SK-N-SH treated with all-trans-retinoic acid at 6 μM for 48 hours (cell line): Measurements from ENCODE around the gene WDR91.

Experiments used
- ATAC-seq: fragments of 200-7000 bp; cut with Tn5 transposase; 3 replicates; pipeline ENCODE4 v1.9.1; 2020; ENCODE audit warnings: mild to moderate bottlenecking, moderate library complexity
- ARNTL ChIP-seq: fragments of 450-650 bp; formaldehyde crosslinking; IDR thresholded peaks from 2 replicates; pipeline ENCODE4 v1.5.0; 2020; ENCODE audit warnings: low read depth, mild to moderate bottlenecking, moderate library complexity, borderline replicate concordance
- BACH2 ChIP-seq: fragments of 250-450 bp; sonication (Bioruptor Pico); IDR thresholded peaks from 2 replicates; pipeline ENCODE4 v1.9.0; 2021; ENCODE audit warnings: mild to moderate bottlenecking, borderline replicate concordance
- CSDC2 ChIP-seq: fragments of 250-450 bp; sonication (Bioruptor Pico); IDR thresholded peaks from 2 replicates; pipeline ENCODE4 v1.5.0; 2020; ENCODE audit warnings: mild to moderate bottlenecking, moderate library complexity
- ESRRG ChIP-seq: fragments of 250-450 bp; sonication (Bioruptor Pico); IDR thresholded peaks from 2 replicates; pipeline ENCODE4 v1.6.1; 2021; ENCODE audit warnings: mild to moderate bottlenecking
- GLIS3 ChIP-seq: fragments of 250-450 bp; sonication (Bioruptor Pico); IDR thresholded peaks from 2 replicates; pipeline ENCODE4 v1.5.0; 2020; ENCODE audit warnings: mild to moderate bottlenecking, moderate library complexity
- ISL1 ChIP-seq: fragments of 250-450 bp; sonication (Bioruptor Pico); IDR thresholded peaks from 2 replicates; pipeline ENCODE4 v2.1.2; 2022; ENCODE audit warnings: mild to moderate bottlenecking, moderate library complexity
- OSR1 ChIP-seq: fragments of 250-450 bp; sonication (Bioruptor Pico); IDR thresholded peaks from 2 replicates; pipeline ENCODE4 v1.8.0; 2022; ENCODE audit warnings: moderate library complexity, mild to moderate bottlenecking, inconsistent platforms
- PATZ1 ChIP-seq: fragments of 250-450 bp; sonication (Bioruptor Pico); IDR thresholded peaks from 2 replicates; pipeline ENCODE4 v1.8.0; 2020; ENCODE audit warnings: mild to moderate bottlenecking, moderate library complexity, borderline replicate concordance
- PPARA ChIP-seq: fragments of 250-450 bp; sonication (Bioruptor Pico); IDR thresholded peaks from 2 replicates; pipeline ENCODE4 v1.5.0; 2020; ENCODE audit warnings: mild to moderate bottlenecking, borderline replicate concordance
- RARB ChIP-seq: fragments of 250-450 bp; sonication (Bioruptor Pico); IDR thresholded peaks from 2 replicates; pipeline ENCODE4 v1.8.0; 2021; ENCODE audit warnings: mild to moderate bottlenecking, moderate library complexity
- SNAI2 ChIP-seq: fragments of 250-450 bp; sonication (Bioruptor Pico); IDR thresholded peaks from 2 replicates; pipeline ENCODE4 v1.5.0; 2020; ENCODE audit warnings: mild to moderate bottlenecking, moderate library complexity
- TCF4 ChIP-seq: fragments of 250-450 bp; sonication (Bioruptor Pico); IDR thresholded peaks from 2 replicates; pipeline ENCODE4 v1.8.0; 2021; ENCODE audit warnings: mild to moderate bottlenecking, moderate library complexity, borderline replicate concordance
- TOX ChIP-seq: fragments of 250-450 bp; sonication (Bioruptor Pico); IDR thresholded peaks from 2 replicates; pipeline ENCODE4 v1.8.0; 2021; ENCODE audit warnings: mild to moderate bottlenecking, moderate library complexity, borderline replicate concordance
- ZC3H10 ChIP-seq: fragments of 250-450 bp; sonication (Bioruptor Pico); IDR thresholded peaks from 2 replicates; pipeline ENCODE4 v1.5.1; 2021; ENCODE audit warnings: mild to moderate bottlenecking, moderate library complexity
- ZFP3 ChIP-seq: fragments of 250-450 bp; sonication (Bioruptor Pico); IDR thresholded peaks from 2 replicates; pipeline ENCODE4 v1.5.0; 2020; ENCODE audit warnings: mild to moderate bottlenecking, moderate library complexity
- ZFP30 ChIP-seq: fragments of 450-650 bp; formaldehyde crosslinking; IDR thresholded peaks from 2 replicates; pipeline ENCODE4 v1.5.0; 2022; ENCODE audit warnings: mild to moderate bottlenecking, moderate library complexity
- ZNF565 ChIP-seq: fragments of 450-650 bp; formaldehyde crosslinking; conservative IDR thresholded peaks from 2 replicates; pipeline ENCODE4 v1.5.0; 2020; ENCODE audit warnings: low read depth, mild to moderate bottlenecking, moderate library complexity
- ZNF8 ChIP-seq: fragments of 450-650 bp; formaldehyde crosslinking; IDR thresholded peaks from 2 replicates; pipeline ENCODE4 v1.5.0; 2020; ENCODE audit warnings: mild to moderate bottlenecking, moderate library complexity
- TF ChIP-seq, protein P1 (sequence below): fragments of 250-450 bp; sonication (Bioruptor Pico); IDR thresholded peaks from 2 replicates; pipeline ENCODE4 v1.5.0; 2020; ENCODE audit warnings: mild to moderate bottlenecking, moderate library complexity
- TF ChIP-seq, protein P2 (sequence below): fragments of 250-450 bp; sonication (Bioruptor Pico); IDR thresholded peaks from 2 replicates; pipeline ENCODE4 v1.5.1; 2021; ENCODE audit warnings: mild to moderate bottlenecking, moderate library complexity

WDR91 gene

GRCh38 chr7:135168489-135169140, 42.7 kb downstream of the WDR91 start:
- ATAC-seq = no peak
- TF ChIP-seq ZFP3 (CRISPR knock-in tag) = no peak

DNA sequence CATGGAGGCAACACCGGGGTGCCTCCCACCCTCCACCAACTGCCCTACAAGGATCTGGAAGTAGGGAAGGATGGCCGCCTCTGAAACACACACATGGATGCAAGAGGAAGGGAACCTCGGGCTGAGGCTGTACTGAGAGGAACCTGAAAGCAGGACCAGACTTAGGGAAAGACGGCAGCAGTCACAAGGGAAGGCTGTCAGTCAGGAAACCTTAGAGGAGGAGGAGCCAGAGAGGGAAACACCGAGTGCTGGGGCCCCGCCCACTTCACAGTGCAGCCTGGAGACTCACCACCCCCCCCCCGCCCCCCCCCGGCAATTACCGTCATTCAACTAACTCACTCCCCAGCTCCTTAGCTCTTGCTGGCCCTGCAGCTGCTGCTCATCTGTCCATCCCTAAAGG, 43.3 kb downstream of the WDR91 start:
- TF ChIP-seq GLIS3 (CRISPR knock-in tag) (no peak), ISL1 (no peak), TCF4 (CRISPR knock-in tag) (no peak), SNAI2 (CRISPR knock-in tag) (no peak), OSR1 (CRISPR knock-in tag) (no peak)
- ATAC-seq = no peak

GRCh38 chr7:135167365-135167917, 43.9 kb downstream of the WDR91 start:
- no peak for ATAC-seq
- TF ChIP-seq TCF4 (CRISPR knock-in tag) = no peak
- TF ChIP-seq BACH2 = no peak
- no peak for TF ChIP-seq ZNF565 (CRISPR knock-in tag)
- no peak for TF ChIP-seq ZFP30 (CRISPR knock-in tag)
- TF ChIP-seq TOX (CRISPR knock-in tag) = no peak
- no peak for TF ChIP-seq PPARA
- TF ChIP-seq, protein P1, sequence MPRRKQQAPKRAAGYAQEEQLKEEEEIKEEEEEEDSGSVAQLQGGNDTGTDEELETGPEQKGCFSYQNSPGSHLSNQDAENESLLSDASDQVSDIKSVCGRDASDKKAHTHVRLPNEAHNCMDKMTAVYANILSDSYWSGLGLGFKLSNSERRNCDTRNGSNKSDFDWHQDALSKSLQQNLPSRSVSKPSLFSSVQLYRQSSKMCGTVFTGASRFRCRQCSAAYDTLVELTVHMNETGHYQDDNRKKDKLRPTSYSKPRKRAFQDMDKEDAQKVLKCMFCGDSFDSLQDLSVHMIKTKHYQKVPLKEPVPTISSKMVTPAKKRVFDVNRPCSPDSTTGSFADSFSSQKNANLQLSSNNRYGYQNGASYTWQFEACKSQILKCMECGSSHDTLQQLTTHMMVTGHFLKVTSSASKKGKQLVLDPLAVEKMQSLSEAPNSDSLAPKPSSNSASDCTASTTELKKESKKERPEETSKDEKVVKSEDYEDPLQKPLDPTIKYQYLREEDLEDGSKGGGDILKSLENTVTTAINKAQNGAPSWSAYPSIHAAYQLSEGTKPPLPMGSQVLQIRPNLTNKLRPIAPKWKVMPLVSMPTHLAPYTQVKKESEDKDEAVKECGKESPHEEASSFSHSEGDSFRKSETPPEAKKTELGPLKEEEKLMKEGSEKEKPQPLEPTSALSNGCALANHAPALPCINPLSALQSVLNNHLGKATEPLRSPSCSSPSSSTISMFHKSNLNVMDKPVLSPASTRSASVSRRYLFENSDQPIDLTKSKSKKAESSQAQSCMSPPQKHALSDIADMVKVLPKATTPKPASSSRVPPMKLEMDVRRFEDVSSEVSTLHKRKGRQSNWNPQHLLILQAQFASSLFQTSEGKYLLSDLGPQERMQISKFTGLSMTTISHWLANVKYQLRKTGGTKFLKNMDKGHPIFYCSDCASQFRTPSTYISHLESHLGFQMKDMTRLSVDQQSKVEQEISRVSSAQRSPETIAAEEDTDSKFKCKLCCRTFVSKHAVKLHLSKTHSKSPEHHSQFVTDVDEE = no peak
- TF ChIP-seq GLIS3 (CRISPR knock-in tag) = no peak

GRCh38 chr7:135166338-135166990, 44.9 kb downstream of the WDR91 start:
- TF ChIP-seq, protein P2, sequence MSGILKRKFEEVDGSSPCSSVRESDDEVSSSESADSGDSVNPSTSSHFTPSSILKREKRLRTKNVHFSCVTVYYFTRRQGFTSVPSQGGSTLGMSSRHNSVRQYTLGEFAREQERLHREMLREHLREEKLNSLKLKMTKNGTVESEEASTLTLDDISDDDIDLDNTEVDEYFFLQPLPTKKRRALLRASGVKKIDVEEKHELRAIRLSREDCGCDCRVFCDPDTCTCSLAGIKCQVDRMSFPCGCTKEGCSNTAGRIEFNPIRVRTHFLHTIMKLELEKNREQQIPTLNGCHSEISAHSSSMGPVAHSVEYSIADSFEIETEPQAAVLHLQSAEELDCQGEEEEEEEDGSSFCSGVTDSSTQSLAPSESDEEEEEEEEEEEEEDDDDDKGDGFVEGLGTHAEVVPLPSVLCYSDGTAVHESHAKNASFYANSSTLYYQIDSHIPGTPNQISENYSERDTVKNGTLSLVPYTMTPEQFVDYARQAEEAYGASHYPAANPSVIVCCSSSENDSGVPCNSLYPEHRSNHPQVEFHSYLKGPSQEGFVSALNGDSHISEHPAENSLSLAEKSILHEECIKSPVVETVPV (CRISPR knock-in tag) = no peak
- TF ChIP-seq ZNF565 (CRISPR knock-in tag) (no peak), GLIS3 (CRISPR knock-in tag) (no peak), ISL1 (no peak), ESRRG (no peak), CSDC2 (CRISPR knock-in tag) (no peak), ARNTL (no peak), ZNF8 (CRISPR knock-in tag) (no peak), RARB (CRISPR knock-in tag) (no peak), TCF4 (CRISPR knock-in tag) (no peak), ZC3H10 (CRISPR knock-in tag) (no peak), ZFP3 (CRISPR knock-in tag) (no peak), PATZ1 (CRISPR knock-in tag) (no peak), PPARA (no peak)
- TF ChIP-seq, protein P1 = no peak
- TF ChIP-seq, all 23 proteins: peak for 0
- ATAC-seq = no peak
